Gastroesophageal sphincter (tissue), 4 donors: ENCODE results near the gene SURF4. TPM values are rescaled to one million over a fixed set of nuclear protein-coding genes. Genes with fewer than 3 reads are reported as not detected.

ENCODE experiments used
- ATAC-seq: fragments of 150-250 bp; one replicate; pipeline ENCODE4 v1.9.1; 2016; ENCODE audit warnings: mild to moderate bottlenecking, moderate library complexity
- H3K27ac ChIP-seq, 4 donors: fragments of 200-600 bp; sonication (generic) in 3 of 4; 1 replicate in 3 of 4; 2 replicates in 1 of 4; pipeline ENCODE4 v1.5.1; 2016 to 2019
- H3K27me3 ChIP-seq: fragments of 200-600 bp; sonication (generic); one replicate; pipeline ENCODE4 v1.5.1; 2019
- H3K36me3 ChIP-seq, 2 donors: fragments of 200-600 bp; sonication (generic); one replicate each; pipeline ENCODE4 v1.5.1; 2019; ENCODE audit warnings: control low read depth in 1 of 2
- H3K4me1 ChIP-seq, 3 donors: fragments of 200-600 bp; sonication (generic); 1 replicate in 2 of 3; 2 replicates in 1 of 3; pipeline ENCODE4 v1.5.1; 2016 to 2019; ENCODE audit warnings: control low read depth in 2 of 3
- H3K4me3 ChIP-seq, 2 donors: fragments of 200-600 bp; sonication (generic); one replicate each; pipeline ENCODE4 v1.5.1; 2019; ENCODE audit warnings: mild to moderate bottlenecking in 1 of 2, moderate library complexity in 1 of 2
- H3K9me3 ChIP-seq, 3 donors: fragments of 200-600 bp; sonication (generic); one replicate each; pipeline ENCODE4 v1.5.1; 2017 to 2019; ENCODE audit warnings: control low read depth in 2 of 3
- CTCF ChIP-seq, 4 experiments: fragments of 200-600 bp in 2 of 4; fragments of 450-650 bp in 2 of 4; sonication (generic) in 1 of 4; IDR thresholded peaks; one replicate each; pipeline ENCODE4 v1.5.1; 2017 to 2019; ENCODE audit warnings: antibody characterized with exemption in 4 of 4, mild to moderate bottlenecking in 2 of 4, moderate library complexity in 2 of 4
- EP300 ChIP-seq: sonication (generic); formaldehyde crosslinking; IDR thresholded peaks from one replicate; pipeline ENCODE4 v1.6.1; 2017; ENCODE audit warnings: antibody characterized with exemption, mild to moderate bottlenecking
- POLR2A ChIP-seq, 2 donors: fragments of 450-650 bp; IDR thresholded peaks; one replicate each; pipeline ENCODE4 v1.6.1; 2017; ENCODE audit warnings: antibody characterized with exemption in 2 of 2, mild to moderate bottlenecking in 2 of 2, moderate library complexity in 1 of 2
- POLR2AphosphoS5 ChIP-seq: sonication (generic); formaldehyde crosslinking; IDR thresholded peaks from one replicate; pipeline ENCODE4 v1.6.1; 2017; ENCODE audit warnings: antibody characterized with exemption
- WGBS, 2 donors: methylation state at CpG; one replicate each; pipeline ENCODE4 v1.1.5; 2018; ENCODE audit warnings: low coverage in 1 of 2; 5-methylcytosine and 5-hydroxymethylcytosine counted together
- total RNA-seq, 4 donors: library from RNA; depleted of rRNA; stranded (reverse); fragments of >200 nt; gene quantifications; one replicate each; pipeline ENCODE4 v1.1.0, GENCODE V29; 2016

Gene SURF4
- total RNA-seq, 4 donors from 2014 or later: 78.1 to 139 (median 108) TPM

GRCh38 chr9:133368249-133368881 is 7.5 kb downstream of the SURF4 start:
- peaks cover 0 to 67% (median 40%) of the 10 kb centered on the region in 3 donors for H3K4me1 ChIP-seq
- WGBS, 2 donors: 61 to 90% methylated on average over 7 of the region's 18 CpGs
- H3K36me3 ChIP-seq: peaks cover 0 to 75% of the 10 kb centered on the region in 2 donors
- no peaks in the 10 kb centered on the region for H3K9me3 ChIP-seq
- no peak overlapping the region for H3K4me3 ChIP-seq
- TF ChIP-seq POLR2AphosphoS5 (no peak), CTCF (IDR thresholded peaks at IDR 0.05) (no peak), EP300 (no peak), POLR2A (IDR thresholded peaks at IDR 0.05) (no peak)
- H3K27me3 ChIP-seq: no peaks in the 10 kb centered on the region
- no peak overlapping the region for H3K27ac ChIP-seq
- ATAC-seq: no peak

- WGBS, 2 donors: 58 to 67% methylated on average over 2 to 7 of the region's 10 CpGs
- Histone ChIP-seq H3K4me3 (no peak overlapping the region), H3K4me1 (peaks cover 0 to 64% (median 38%) of the 10 kb centered on the region in 3 donors), H3K27ac (no peak overlapping the region), H3K27me3 (no peaks in the 10 kb centered on the region), H3K9me3 (no peaks in the 10 kb centered on the region), H3K36me3 (peaks cover 0 to 75% of the 10 kb centered on the region in 2 donors)
- ATAC-seq: no peak
- TF ChIP-seq POLR2AphosphoS5 (no peak), POLR2A (IDR thresholded peaks at IDR 0.05) (no peak), EP300 (no peak), CTCF (IDR thresholded peaks at IDR 0.05) (no peak)
Measured at GRCh38 chr9:133367778-133368177, 8.1 kb downstream of the SURF4 start.

GRCh38 chr9:133367221-133367620 is 8.6 kb downstream of the SURF4 start:
- no peak overlapping the region for H3K27ac ChIP-seq
- no peak for TF ChIP-seq POLR2A (IDR thresholded peaks at IDR 0.05)
- no peak for TF ChIP-seq CTCF (IDR thresholded peaks at IDR 0.05)
- H3K27me3 ChIP-seq: no peaks in the 10 kb centered on the region
- ATAC-seq: no peak
- no peak overlapping the region for H3K4me3 ChIP-seq
- peaks cover 0 to 63% (median 32%) of the 10 kb centered on the region in 3 donors for H3K4me1 ChIP-seq
- peaks cover 0 to 75% of the 10 kb centered on the region in 2 donors for H3K36me3 ChIP-seq
- 93% methylated on average over 10 of the region's 22 CpGs; no CpG with 5 or more reads in 1 of the 2 donors for WGBS, 2 donors
- H3K9me3 ChIP-seq: no peaks in the 10 kb centered on the region

GRCh38 chr9:133366435-133366834 is 9.4 kb downstream of the SURF4 start:
- peaks cover 0 to 55% (median 24%) of the 10 kb centered on the region in 3 donors for H3K4me1 ChIP-seq
- no peak for ATAC-seq
- no peaks in the 10 kb centered on the region for H3K9me3 ChIP-seq
- no CpG with 5 or more reads among the region's 11 CpGs for WGBS, 2 donors
- no peak for TF ChIP-seq CTCF (IDR thresholded peaks at IDR 0.05)
- TF ChIP-seq POLR2A (IDR thresholded peaks at IDR 0.05): no peak
- H3K36me3 ChIP-seq: peaks cover 0 to 78% of the 10 kb centered on the region in 2 donors
- no peak overlapping the region for H3K4me3 ChIP-seq
- no peak overlapping the region for H3K27ac ChIP-seq
- no peaks in the 10 kb centered on the region for H3K27me3 ChIP-seq

GRCh38 chr9:133362359-133363044 is 13.4 kb downstream of the SURF4 start:
- Histone ChIP-seq H3K4me1 (peaks cover 0 to 37% (median 4%) of the 10 kb centered on the region in 3 donors), H3K4me3 (no peak overlapping the region), H3K9me3 (no peaks in the 10 kb centered on the region), H3K27me3 (no peaks in the 10 kb centered on the region), H3K27ac (no peak overlapping the region), H3K36me3 (peaks cover 0 to 88% of the 10 kb centered on the region in 2 donors)
- TF ChIP-seq EP300 (no peak), POLR2AphosphoS5 (no peak), CTCF (IDR thresholded peaks at IDR 0.05) (no peak), POLR2A (IDR thresholded peaks at IDR 0.05) (no peak)
- ATAC-seq: no peak
- 79 to 80% methylated on average over 7 to 13 of the region's 15 CpGs for WGBS, 2 donors
